ENCODE measurements around the gene CNFN.
"Not testable (repeated sequence)": the region's sequence is repeated elsewhere in the genome, so short reads cannot be mapped to it uniquely, and the experiment has no call there.

The CNFN gene

DNA sequence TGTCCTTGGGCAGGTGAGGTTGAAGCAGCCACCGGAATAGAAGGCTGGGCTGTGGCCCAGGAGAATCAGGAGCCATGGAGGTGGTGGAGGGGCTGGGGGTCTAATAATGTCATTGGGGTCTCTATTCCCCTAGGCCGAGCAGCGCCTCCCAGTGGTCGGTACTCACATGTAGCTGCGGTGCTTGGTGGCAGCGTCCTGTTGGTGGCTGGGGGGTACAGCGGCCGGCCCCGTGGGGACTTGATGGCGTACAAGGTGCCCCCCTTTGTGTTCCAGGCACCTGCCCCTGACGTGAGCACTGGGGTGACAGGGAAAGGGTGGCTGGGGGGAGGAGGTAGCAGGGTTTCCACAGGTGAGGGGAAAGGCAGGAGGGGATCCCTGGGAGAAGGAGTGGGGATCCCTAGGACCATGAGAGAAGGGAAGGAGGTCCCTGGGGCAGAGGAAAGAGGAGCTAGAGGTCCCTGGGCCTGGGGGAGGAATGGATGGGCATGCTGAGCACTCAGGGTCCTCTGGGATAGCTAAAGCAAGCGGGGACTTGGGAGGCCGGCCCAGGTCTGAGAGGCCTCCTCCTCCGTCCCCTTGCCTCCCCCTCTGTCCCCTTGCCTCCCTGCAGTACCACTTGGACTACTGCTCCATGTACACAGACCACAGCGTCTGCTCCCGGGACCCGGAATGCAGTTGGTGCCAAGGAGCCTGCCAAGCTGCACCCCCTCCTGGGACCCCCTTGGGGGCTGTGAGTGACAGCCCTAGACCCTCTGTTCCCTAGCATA, 46.6 kb downstream of the CNFN start:
- DNase-seq (ENCODE audit: low read depth), result no peak
- no peak overlapping the region for H3K4me3 ChIP-seq (replicated peaks; ENCODE audit: low read depth, low read length)
- TF ChIP-seq, protein P1, sequence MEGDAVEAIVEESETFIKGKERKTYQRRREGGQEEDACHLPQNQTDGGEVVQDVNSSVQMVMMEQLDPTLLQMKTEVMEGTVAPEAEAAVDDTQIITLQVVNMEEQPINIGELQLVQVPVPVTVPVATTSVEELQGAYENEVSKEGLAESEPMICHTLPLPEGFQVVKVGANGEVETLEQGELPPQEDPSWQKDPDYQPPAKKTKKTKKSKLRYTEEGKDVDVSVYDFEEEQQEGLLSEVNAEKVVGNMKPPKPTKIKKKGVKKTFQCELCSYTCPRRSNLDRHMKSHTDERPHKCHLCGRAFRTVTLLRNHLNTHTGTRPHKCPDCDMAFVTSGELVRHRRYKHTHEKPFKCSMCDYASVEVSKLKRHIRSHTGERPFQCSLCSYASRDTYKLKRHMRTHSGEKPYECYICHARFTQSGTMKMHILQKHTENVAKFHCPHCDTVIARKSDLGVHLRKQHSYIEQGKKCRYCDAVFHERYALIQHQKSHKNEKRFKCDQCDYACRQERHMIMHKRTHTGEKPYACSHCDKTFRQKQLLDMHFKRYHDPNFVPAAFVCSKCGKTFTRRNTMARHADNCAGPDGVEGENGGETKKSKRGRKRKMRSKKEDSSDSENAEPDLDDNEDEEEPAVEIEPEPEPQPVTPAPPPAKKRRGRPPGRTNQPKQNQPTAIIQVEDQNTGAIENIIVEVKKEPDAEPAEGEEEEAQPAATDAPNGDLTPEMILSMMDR (IDR thresholded peaks at IDR 0.05; ENCODE audit: low read length, missing control alignments), result peak; percentile 8

DNA sequence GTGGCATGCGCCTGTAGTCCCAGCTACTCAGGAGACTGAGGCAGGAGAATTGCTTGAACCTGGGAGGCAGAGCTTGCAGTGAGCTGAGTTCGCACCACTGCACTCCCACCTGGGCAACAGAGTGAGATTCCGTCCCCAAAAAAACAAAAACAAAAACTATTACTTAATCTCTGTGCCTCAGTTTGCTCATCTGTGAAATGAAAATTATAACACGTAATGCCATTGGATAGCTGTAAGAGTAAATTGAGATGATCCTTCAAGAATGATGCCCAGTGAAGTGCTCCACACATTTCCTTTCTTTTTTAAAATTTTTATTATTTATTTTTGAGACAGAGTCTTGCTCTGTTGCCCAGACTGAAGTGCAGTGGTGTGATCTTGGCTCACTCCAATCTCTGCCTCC, 50.2 kb downstream of the CNFN start:
- not testable (repeated sequence) for H3K4me3 ChIP-seq (replicated peaks; ENCODE audit: low read depth, low read length); DNase-seq (ENCODE audit: low read depth)

DNA sequence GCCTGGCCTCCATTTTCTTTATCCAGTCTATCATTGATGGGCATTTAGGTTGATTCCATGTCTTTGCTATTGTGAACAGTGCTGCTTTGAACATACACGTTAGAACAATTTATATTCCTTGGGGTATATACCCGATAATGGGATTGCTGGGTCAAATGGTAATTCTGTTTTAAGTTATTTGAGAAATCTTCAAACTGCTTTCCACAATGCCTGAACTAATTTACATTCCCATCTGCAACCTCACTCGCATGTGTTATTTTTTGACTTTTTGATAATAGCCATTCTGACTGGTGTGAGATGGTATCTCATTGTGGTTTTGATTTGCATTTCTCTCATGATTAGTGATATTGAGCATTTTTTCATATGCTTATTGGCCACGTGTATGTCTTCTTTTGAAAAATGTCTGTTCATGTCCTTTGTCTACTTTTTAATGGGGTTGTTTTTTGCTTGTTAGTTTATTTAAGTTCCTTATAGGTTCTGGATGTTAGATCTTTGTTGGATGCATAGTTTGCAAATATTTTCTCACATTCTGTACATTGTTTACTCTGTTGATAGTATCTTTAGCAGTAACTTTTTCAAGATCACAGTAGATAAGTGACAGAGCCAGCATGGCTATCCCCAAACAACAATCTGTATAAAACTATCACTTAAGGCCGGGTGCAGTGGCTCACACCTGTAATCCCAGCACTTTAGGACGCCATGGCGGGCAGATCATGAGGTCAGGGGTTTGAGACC, 50.8 kb downstream of the CNFN start:
- H3K4me3 ChIP-seq (replicated peaks; ENCODE audit: low read depth, low read length); DNase-seq (ENCODE audit: low read depth): not testable (repeated sequence)

Data from fibroblast of pulmonary artery (primary cell).